ENCODE data around the gene RBFOX2.

Gene RBFOX2

GRCh38 chr22:35977136-35977535 lies 51.5 kb downstream of the RBFOX2 start:
- DNase-seq (ENCODE audit: low spot score): no peak

- DNase-seq (ENCODE audit: low spot score): no peak
Observed at GRCh38 chr22:35973388-35973787, 55.2 kb downstream of the RBFOX2 start.

- DNase-seq (ENCODE audit: low spot score): no peak
Observed at GRCh38 chr22:35972559-35972958, 56.1 kb downstream of the RBFOX2 start.

GRCh38 chr22:35971456-35972119 lies 57.0 kb downstream of the RBFOX2 start:
- peak; percentile 83 for DNase-seq (ENCODE audit: low spot score)

- no peak for DNase-seq (ENCODE audit: low spot score)
Observed at GRCh38 chr22:35970616-35971455, 57.8 kb downstream of the RBFOX2 start.

- no peak for DNase-seq (ENCODE audit: low spot score)
Observed at GRCh38 chr22:35967046-35967397, 61.6 kb downstream of the RBFOX2 start.

GRCh38 chr22:35966314-35967045 lies 62.1 kb downstream of the RBFOX2 start:
- DNase-seq (ENCODE audit: low spot score): no peak

- no peak for DNase-seq (ENCODE audit: low spot score)
Observed at GRCh38 chr22:35963237-35963810, 65.3 kb downstream of the RBFOX2 start.

- DNase-seq (ENCODE audit: low spot score): peak; percentile 37
Observed at GRCh38 chr22:35961480-35962295, 66.9 kb downstream of the RBFOX2 start.

- no peak for DNase-seq (ENCODE audit: low spot score)
Observed at GRCh38 chr22:35960854-35961253, 67.8 kb downstream of the RBFOX2 start.

GRCh38 chr22:35959121-35959800 lies 69.4 kb downstream of the RBFOX2 start:
- no peak for DNase-seq (ENCODE audit: low spot score)

- no peak for DNase-seq (ENCODE audit: low spot score)
Observed at GRCh38 chr22:35958334-35958733, 70.3 kb downstream of the RBFOX2 start.

GRCh38 chr22:35957589-35957988 lies 71.0 kb downstream of the RBFOX2 start:
- DNase-seq (ENCODE audit: low spot score): no peak

- no peak for DNase-seq (ENCODE audit: low spot score)
Observed at GRCh38 chr22:35956850-35957249, 71.8 kb downstream of the RBFOX2 start.

- no peak for DNase-seq (ENCODE audit: low spot score)
Observed at GRCh38 chr22:35955546-35955945, 73.1 kb downstream of the RBFOX2 start.

- no peak for DNase-seq (ENCODE audit: low spot score)
Observed at GRCh38 chr22:35952576-35952975, 76.0 kb downstream of the RBFOX2 start.

- no peak for DNase-seq (ENCODE audit: low spot score)
Observed at GRCh38 chr22:35950262-35950661, 78.4 kb downstream of the RBFOX2 start.

- DNase-seq (ENCODE audit: low spot score): no peak
Observed at GRCh38 chr22:35949243-35949642, 79.4 kb downstream of the RBFOX2 start.

- no peak for DNase-seq (ENCODE audit: low spot score)
Observed at GRCh38 chr22:35947794-35948425, 80.7 kb downstream of the RBFOX2 start.

GRCh38 chr22:35944458-35944857 lies 84.2 kb downstream of the RBFOX2 start:
- DNase-seq (ENCODE audit: low spot score): no peak
